ENCODE measurements around the gene HDAC6.

- TF ChIP-seq POLR2AphosphoS5 (IDR thresholded peaks at IDR 0.05) (no peak), POLR2A (IDR thresholded peaks at IDR 0.05; ENCODE audit: low read depth) (no peak)
Observed at GRCh38 chrX:48786341-48786800, 15.5 kb upstream of the HDAC6 start, which contains the start of gene GATA1.
